ENCODE measurements around the gene OR4D2. TPM values are rescaled to one million over a fixed set of nuclear protein-coding genes. Genes with fewer than 3 reads are reported as not detected.
A peak's percentile ranks its signal among the peaks of the same experiment; 100 is the strongest.

OR4D2 gene
- polyA plus RNA-seq, 1 of the 3 experiments (the other 2 are of a cell fraction) = not detected

GRCh38 chr17:58219007-58219788 lies 52.4 kb downstream of the OR4D2 start, which contains the start of gene MKS1 (continued):
- TF ChIP-seq GABPA (IDR thresholded peaks at IDR 0.05; ENCODE audit: low read depth) (peak; percentile 77), MEF2A (IDR thresholded peaks at IDR 0.05; ENCODE audit: borderline replicate concordance, low read depth) (no peak), RFX5 (IDR thresholded peaks at IDR 0.05; ENCODE audit: low read length) (no peak), RCOR1 (IDR thresholded peaks at IDR 0.05; ENCODE audit: low read length) (0 out of 2 replicates have a peak, but pooled peaks have one; percentile 26), USF2 (IDR thresholded peaks at IDR 0.05; ENCODE audit: borderline replicate concordance, low read depth, low read length) (peak; percentile 8; the same call in 1 of the 2 replicates), ZBTB33 (IDR thresholded peaks at IDR 0.05; ENCODE audit: borderline replicate concordance, low read depth) (no peak), FOXM1 (IDR thresholded peaks at IDR 0.05; ENCODE audit: low read depth) (no peak), NRF1 (IDR thresholded peaks at IDR 0.05; ENCODE audit: low read depth, low read length) (peak; percentile 85), CTCF (IDR thresholded peaks at IDR 0.05) (peak; percentile 61), TEAD4 (IDR thresholded peaks at IDR 0.05; ENCODE audit: borderline replicate concordance, insufficient read depth) (no peak), NFIC (IDR thresholded peaks at IDR 0.05; ENCODE audit: borderline replicate concordance) (no peak), EP300 (IDR thresholded peaks at IDR 0.05; ENCODE audit: borderline replicate concordance in 1 of 2, low read depth in 1 of 2, low read length in 1 of 2) (no peak), GATA2 (CRISPR knock-in tag; IDR thresholded peaks at IDR 0.05) (no peak), REST (IDR thresholded peaks at IDR 0.05; ENCODE audit: low read depth, low read length) (0 out of 2 replicates have a peak, but pooled peaks have one; percentile 35), EZH2phosphoT487 (IDR thresholded peaks at IDR 0.05; ENCODE audit: borderline replicate concordance, low read depth) (no peak), TAF1 (IDR thresholded peaks at IDR 0.05; ENCODE audit: borderline replicate concordance, low read depth, low read length) (peak; percentile 95), RAD21 (IDR thresholded peaks at IDR 0.05; ENCODE audit: low read length) (no peak), USF1 (IDR thresholded peaks at IDR 0.05; ENCODE audit: borderline replicate concordance, low read depth) (no peak), SMC3 (IDR thresholded peaks at IDR 0.05; ENCODE audit: low read depth, low read length) (no peak), FOXJ3 (CRISPR knock-in tag; IDR thresholded peaks at IDR 0.05) (no peak)
